Progenitor cell of endocrine pancreas (in vitro differentiated cells): ENCODE results near the gene LYSMD4. TPM values are rescaled to one million over a fixed set of nuclear protein-coding genes. Genes with fewer than 3 reads are reported as not detected.

Experiments
- DNase-seq: peaks from one replicate; pipeline ENCODE4 v3.0.0; 2021; ENCODE audit warnings: low spot score; ENCODE audit not compliant: unreplicated experiment
- H3K27ac Mint-ChIP-seq: 2 replicates; pipeline ENCODE4 v1.8.0; 2021; ENCODE audit warnings: mild to moderate bottlenecking, moderate library complexity, mixed read lengths
- H3K27me3 Mint-ChIP-seq: 2 replicates; pipeline ENCODE4 v1.8.0; 2021; ENCODE audit warnings: mixed read lengths
- H3K36me3 Mint-ChIP-seq: 2 replicates; pipeline ENCODE4 v1.8.0; 2022; ENCODE audit warnings: mixed read lengths; ENCODE audit not compliant: insufficient read depth
- H3K4me1 Mint-ChIP-seq: 2 replicates; pipeline ENCODE4 v1.8.0; 2021; ENCODE audit warnings: low read depth, mixed read lengths
- H3K4me3 Mint-ChIP-seq: 2 replicates; pipeline ENCODE4 v1.8.0; 2021; ENCODE audit warnings: low read depth, mild to moderate bottlenecking, moderate library complexity, mixed read lengths
- H3K9me3 Mint-ChIP-seq: 2 replicates; pipeline ENCODE4 v1.8.0; 2021; ENCODE audit warnings: low read depth, mixed read lengths
- CTCF ChIP-seq: fragments of 200-600 bp; sonication (generic); IDR thresholded peaks from one replicate; pipeline ENCODE4 v1.5.0; 2021; ENCODE audit warnings: antibody characterized with exemption, mild to moderate bottlenecking; ENCODE audit not compliant: unreplicated experiment
- total RNA-seq: library from RNA; stranded (reverse); gene quantifications from 2 replicates; pipeline ENCODE4 v1.2.1, GENCODE V29; 2021

LYSMD4 gene
- total RNA-seq, 1 donor from 2014 or later: 17.9 TPM

- TF ChIP-seq CTCF: no peak
- Mint-ChIP-seq H3K27me3 (no peaks in the 10 kb centered on the region), H3K4me3 (no peak overlapping the region), H3K9me3 (peaks cover 5% of the 10 kb centered on the region), H3K36me3 (peaks cover 17% of the 10 kb centered on the region), H3K4me1 (peaks cover 11% of the 10 kb centered on the region), H3K27ac (no peak overlapping the region)
- DNase-seq: no peak
Measured at GRCh38 chr15:99727330-99727729, 5.9 kb downstream of the LYSMD4 start.

- Mint-ChIP-seq H3K9me3 (peaks cover 5% of the 10 kb centered on the region), H3K4me3 (no peak overlapping the region), H3K27ac (no peak overlapping the region), H3K36me3 (peaks cover 19% of the 10 kb centered on the region), H3K4me1 (peaks cover 10% of the 10 kb centered on the region), H3K27me3 (no peaks in the 10 kb centered on the region)
- no peak for DNase-seq
- no peak for TF ChIP-seq CTCF
Measured at GRCh38 chr15:99726333-99726732, 6.9 kb downstream of the LYSMD4 start.

GRCh38 chr15:99722406-99722805, 10.8 kb downstream of the LYSMD4 start:
- Mint-ChIP-seq H3K27ac (no peak overlapping the region), H3K4me1 (peaks cover 13% of the 10 kb centered on the region), H3K9me3 (peaks cover 5% of the 10 kb centered on the region), H3K27me3 (no peaks in the 10 kb centered on the region), H3K4me3 (no peak overlapping the region), H3K36me3 (peaks cover 19% of the 10 kb centered on the region)
- no peak for TF ChIP-seq CTCF
- DNase-seq: no peak

- peaks cover 19% of the 10 kb centered on the region for H3K36me3 Mint-ChIP-seq
- H3K27me3 Mint-ChIP-seq: no peaks in the 10 kb centered on the region
Measured at GRCh38 chr15:99721896-99722295, 11.3 kb downstream of the LYSMD4 start.

GRCh38 chr15:99721104-99721778, 12.0 kb downstream of the LYSMD4 start:
- Mint-ChIP-seq H3K4me1 (peaks cover 13% of the 10 kb centered on the region), H3K27me3 (no peaks in the 10 kb centered on the region), H3K9me3 (peaks cover 5% of the 10 kb centered on the region), H3K36me3 (peaks cover 16% of the 10 kb centered on the region), H3K27ac (peak overlapping the region; percentile 62), H3K4me3 (no peak overlapping the region)
- TF ChIP-seq CTCF: no peak
- DNase-seq: no peak

More at GRCh38 chr15:99721896-99722295, 11.3 kb downstream of the LYSMD4 start:
- Mint-ChIP-seq H3K27ac (peak overlapping the region; percentile 62), H3K4me1 (peaks cover 13% of the 10 kb centered on the region), H3K4me3 (no peak overlapping the region), H3K9me3 (peaks cover 5% of the 10 kb centered on the region)
- TF ChIP-seq CTCF: no peak
- no peak for DNase-seq
